ENCODE data around the gene RIPK4.

- TF ChIP-seq CTCF (IDR thresholded peaks at IDR 0.05): no peak
- TF ChIP-seq EP300 (IDR thresholded peaks at IDR 0.05): no peak
- no peak for TF ChIP-seq POLR2A (IDR thresholded peaks at IDR 0.05)
These were observed 36.5 kb downstream of the RIPK4 start for GRCh38 chr21:41730367-41730765.

All from ovary (tissue), 3 donors.